GM23338 (cell line): ENCODE measurements around the gene EVC2. TPM values are rescaled to one million over a fixed set of nuclear protein-coding genes. Genes with fewer than 3 reads are reported as not detected.

Experiments
- ATAC-seq: fragments of 200-7000 bp; cut with Tn5 transposase; 3 replicates; pipeline ENCODE4 v1.9.1; 2020
- DNase-seq: peaks from one replicate; pipeline ENCODE4 v3.0.0-alpha.2; 2015; ENCODE audit warnings: low spot score
- H2AFZ ChIP-seq: fragments of 200-600 bp; sonication (generic); 2 replicates; pipeline ENCODE4 v1.8.0; 2016; ENCODE audit warnings: antibody characterized with exemption, mild to moderate bottlenecking, moderate library complexity
- H3F3A ChIP-seq: fragments of 200-600 bp; sonication (generic); replicated peaks from 2 replicates; pipeline ENCODE4 v1.8.0; 2017; ENCODE audit warnings: antibody characterized with exemption, mixed run types, low read depth
- H3K27ac ChIP-seq: fragments of 200-600 bp; sonication (generic); 2 replicates; pipeline ENCODE4 v1.6.1; 2016; ENCODE audit warnings: low read depth
- H3K27me3 ChIP-seq: fragments of 200-600 bp; sonication (generic); 2 replicates; pipeline ENCODE4 v1.8.0; 2016; ENCODE audit warnings: mild to moderate bottlenecking, mixed run types, moderate library complexity; ENCODE audit not compliant: insufficient read depth
- H3K36me3 ChIP-seq: fragments of 200-600 bp; sonication (generic); 2 replicates; pipeline ENCODE4 v1.8.0; 2016; ENCODE audit warnings: mild to moderate bottlenecking; ENCODE audit not compliant: insufficient read depth
- H3K4me1 ChIP-seq: fragments of 200-600 bp; sonication (generic); 2 replicates; pipeline ENCODE4 v1.8.0; 2016; ENCODE audit warnings: mild to moderate bottlenecking, moderate library complexity; ENCODE audit not compliant: insufficient read depth
- H3K4me2 ChIP-seq: fragments of 200-600 bp; sonication (generic); 2 replicates; pipeline ENCODE4 v1.7.1; 2017; ENCODE audit warnings: mixed run types
- H3K4me3 ChIP-seq: fragments of 200-600 bp; sonication (generic); 2 replicates; pipeline ENCODE4 v1.6.1; 2016; ENCODE audit warnings: mixed run types
- H3K79me2 ChIP-seq: fragments of 200-600 bp; sonication (generic); replicated peaks from 2 replicates; pipeline ENCODE4 v1.8.0; 2017; ENCODE audit warnings: mild to moderate bottlenecking; ENCODE audit not compliant: insufficient read depth
- H3K9me2 ChIP-seq: fragments of 200-600 bp; sonication (generic); 2 replicates; pipeline ENCODE4 v1.8.0; 2017; ENCODE audit not compliant: insufficient read depth
- H4K20me1 ChIP-seq: fragments of 200-600 bp; sonication (generic); replicated peaks from 2 replicates; pipeline ENCODE4 v1.8.0; 2017; ENCODE audit warnings: mild to moderate bottlenecking; ENCODE audit not compliant: insufficient read depth
- H3K27ac Mint-ChIP-seq: 2 replicates; pipeline ENCODE4 v1.8.0; 2020; ENCODE audit warnings: inconsistent platforms, mild to moderate bottlenecking, moderate library complexity, mixed read lengths
- H3K27me3 Mint-ChIP-seq: 3 replicates; pipeline ENCODE4 v1.8.0; 2022; ENCODE audit warnings: low read depth, mild to moderate bottlenecking, moderate library complexity, mixed read lengths, inconsistent platforms; ENCODE audit not compliant: insufficient read depth, poor library complexity
- H3K36me3 Mint-ChIP-seq: 3 replicates; pipeline ENCODE4 v1.8.0; 2021; ENCODE audit warnings: low read depth, mild to moderate bottlenecking, inconsistent platforms, moderate library complexity, mixed read lengths
- H3K4me1 Mint-ChIP-seq: 3 replicates; pipeline ENCODE4 v1.8.0; 2020; ENCODE audit warnings: mild to moderate bottlenecking, inconsistent platforms, mixed read lengths
- H3K4me3 Mint-ChIP-seq: 3 replicates; pipeline ENCODE4 v1.8.0; 2021; ENCODE audit warnings: moderate library complexity, mild to moderate bottlenecking, inconsistent platforms, mixed read lengths
- H3K9me3 Mint-ChIP-seq: 3 replicates; pipeline ENCODE4 v1.8.0; 2020; ENCODE audit warnings: moderate library complexity, mild to moderate bottlenecking, inconsistent platforms, mixed read lengths
- CREB1 ChIP-seq: fragments of 250-450 bp; sonication (Bioruptor Pico); IDR thresholded peaks from 2 replicates; pipeline ENCODE4 v1.5.0; 2020; ENCODE audit warnings: low read depth, mild to moderate bottlenecking, moderate library complexity
- EZH2 ChIP-seq: fragments of 200-600 bp; sonication (generic); IDR thresholded peaks from one replicate; pipeline ENCODE4 v1.8.0; 2017; ENCODE audit warnings: antibody characterized with exemption, mild to moderate bottlenecking, low read depth; ENCODE audit not compliant: unreplicated experiment
- JUNB ChIP-seq: IDR thresholded peaks from one replicate; pipeline ENCODE4 v1.6.1; 2016; ENCODE audit warnings: antibody characterized with exemption; ENCODE audit not compliant: unreplicated experiment
- POLR2AphosphoS5 ChIP-seq: IDR thresholded peaks from 2 replicates; pipeline ENCODE4 v1.6.1; 2016; ENCODE audit warnings: antibody characterized with exemption, low read depth
- STAT1 ChIP-seq: IDR thresholded peaks from one replicate; pipeline ENCODE4 v1.6.1; 2016; ENCODE audit warnings: antibody characterized with exemption; ENCODE audit not compliant: unreplicated experiment
- ZNF114 ChIP-seq: fragments of 250-450 bp; sonication (Bioruptor Pico); IDR thresholded peaks from 2 replicates; pipeline ENCODE4 v1.5.0; 2020; ENCODE audit warnings: mild to moderate bottlenecking, moderate library complexity
- polyA plus RNA-seq: library from polyadenylated mRNA; unstranded; fragments of >200 nt; fragmentation: Nextera tagmentation; extraction: Ambion mirVana; gene quantifications from 2 replicates; pipeline ENCODE4 v1.2.1, GENCODE V29; 2016
- total RNA-seq: library from RNA; depleted of rRNA; stranded (reverse); fragments of >200 nt; shearing (Covaris generic); gene quantifications from 2 replicates; pipeline ENCODE4 v1.2.3, GENCODE V29; 2014
- TF ChIP-seq, protein P1 (sequence below): IDR thresholded peaks from 2 replicates; pipeline ENCODE4 v1.6.1; 2016; ENCODE audit warnings: antibody characterized with exemption
- TF ChIP-seq, protein P2 (sequence below): IDR thresholded peaks from one replicate; pipeline ENCODE4 v1.6.1; 2018; ENCODE audit warnings: antibody characterized with exemption; ENCODE audit not compliant: unreplicated experiment
- TF ChIP-seq, protein P3 (sequence below), 2 experiments: fragments of 200-600 bp in 1 of 2; sonication (generic) in 1 of 2; conservative IDR thresholded peaks; 2 replicates each; pipeline versions ENCODE4 v1.5.1 to v1.6.1; 2016 to 2017; ENCODE audit warnings: antibody characterized with exemption in 2 of 2, low read depth in 2 of 2, mild to moderate bottlenecking in 2 of 2, moderate library complexity in 1 of 2
- TF ChIP-seq, protein P4 (sequence below): fragments of 250-450 bp; sonication (Bioruptor Pico); IDR thresholded peaks from 2 replicates; pipeline ENCODE4 v1.5.0; 2020; ENCODE audit warnings: mild to moderate bottlenecking, moderate library complexity

Gene EVC2
- total and polyA plus RNA-seq, 2 experiments from 2014 or later: 3.4 to 11.5 TPM

DNA sequence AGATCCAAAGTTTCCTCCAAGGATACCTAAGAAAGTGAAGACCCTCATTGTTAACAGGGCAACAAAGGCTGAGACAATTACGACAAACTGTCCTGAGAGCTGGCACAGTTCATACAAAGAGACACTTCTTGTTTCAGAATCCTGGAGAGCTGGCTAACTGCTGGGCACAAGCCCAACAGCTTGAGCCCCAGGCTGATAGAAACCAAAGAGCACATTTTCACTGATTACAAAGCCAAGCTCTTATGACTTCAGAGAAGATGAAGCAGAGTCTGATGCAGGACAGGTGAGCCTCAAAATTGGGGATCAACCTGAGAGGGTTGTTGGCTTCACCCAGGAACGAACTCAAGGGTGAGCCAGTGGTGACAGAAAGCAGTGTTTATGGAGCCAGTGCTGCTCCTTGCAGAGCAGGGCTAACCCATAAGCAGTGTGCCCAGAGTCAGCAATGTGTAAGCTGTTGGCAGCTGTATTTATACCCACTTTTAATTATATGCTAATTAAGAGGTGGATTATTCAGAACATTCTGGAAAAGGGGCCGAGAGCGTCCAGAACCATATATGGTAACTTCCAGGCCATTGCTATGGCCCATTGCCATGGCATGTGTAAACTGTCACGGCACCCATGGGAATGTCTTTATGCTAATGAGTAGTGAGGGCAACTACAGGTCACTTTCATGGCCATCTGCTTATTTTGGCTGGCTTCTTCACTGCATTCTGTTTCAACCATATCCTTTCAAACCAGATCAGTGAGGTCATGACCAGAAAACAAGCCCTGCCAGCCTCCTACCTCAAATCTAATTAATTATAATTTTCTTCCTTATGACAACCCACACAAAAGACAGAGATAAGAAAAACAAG lies 183.7 kb downstream of the EVC2 start:
- peaks cover 5% of the 10 kb centered on the region; the same call in 1 of the 3 replicates for H3K36me3 Mint-ChIP-seq

More for the DNA sequence above, 183.7 kb downstream of the EVC2 start:
- no peak overlapping the region for H2AFZ ChIP-seq
- no peaks in the 10 kb centered on the region for H3K4me1 ChIP-seq
- peak; percentile 8 for DNase-seq
- ATAC-seq: no peak
- H3K27ac ChIP-seq: no peak overlapping the region
- no peak overlapping the region for H3K4me3 ChIP-seq
- H3K36me3 ChIP-seq: no peaks in the 10 kb centered on the region
- Mint-ChIP-seq H3K27ac (no peak overlapping the region), H3K27me3 (no peaks in the 10 kb centered on the region), H3K4me1 (peaks cover 10% of the 10 kb centered on the region), H3K4me3 (no peak overlapping the region), H3K9me3 (peaks cover 15% of the 10 kb centered on the region)
- no peaks in the 10 kb centered on the region for H3K79me2 ChIP-seq
- H4K20me1 ChIP-seq: no peaks in the 10 kb centered on the region
- H3K27me3 ChIP-seq: no peaks in the 10 kb centered on the region
- H3K4me2 ChIP-seq: no peak overlapping the region
- TF ChIP-seq JUNB (no peak), POLR2AphosphoS5 (no peak), EZH2 (no peak), STAT1 (no peak), ZNF114 (CRISPR knock-in tag) (no peak), CREB1 (CRISPR knock-in tag) (no peak)
- TF ChIP-seq, protein P1, sequence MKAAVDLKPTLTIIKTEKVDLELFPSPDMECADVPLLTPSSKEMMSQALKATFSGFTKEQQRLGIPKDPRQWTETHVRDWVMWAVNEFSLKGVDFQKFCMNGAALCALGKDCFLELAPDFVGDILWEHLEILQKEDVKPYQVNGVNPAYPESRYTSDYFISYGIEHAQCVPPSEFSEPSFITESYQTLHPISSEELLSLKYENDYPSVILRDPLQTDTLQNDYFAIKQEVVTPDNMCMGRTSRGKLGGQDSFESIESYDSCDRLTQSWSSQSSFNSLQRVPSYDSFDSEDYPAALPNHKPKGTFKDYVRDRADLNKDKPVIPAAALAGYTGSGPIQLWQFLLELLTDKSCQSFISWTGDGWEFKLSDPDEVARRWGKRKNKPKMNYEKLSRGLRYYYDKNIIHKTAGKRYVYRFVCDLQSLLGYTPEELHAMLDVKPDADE: no peak
- TF ChIP-seq, protein P2, sequence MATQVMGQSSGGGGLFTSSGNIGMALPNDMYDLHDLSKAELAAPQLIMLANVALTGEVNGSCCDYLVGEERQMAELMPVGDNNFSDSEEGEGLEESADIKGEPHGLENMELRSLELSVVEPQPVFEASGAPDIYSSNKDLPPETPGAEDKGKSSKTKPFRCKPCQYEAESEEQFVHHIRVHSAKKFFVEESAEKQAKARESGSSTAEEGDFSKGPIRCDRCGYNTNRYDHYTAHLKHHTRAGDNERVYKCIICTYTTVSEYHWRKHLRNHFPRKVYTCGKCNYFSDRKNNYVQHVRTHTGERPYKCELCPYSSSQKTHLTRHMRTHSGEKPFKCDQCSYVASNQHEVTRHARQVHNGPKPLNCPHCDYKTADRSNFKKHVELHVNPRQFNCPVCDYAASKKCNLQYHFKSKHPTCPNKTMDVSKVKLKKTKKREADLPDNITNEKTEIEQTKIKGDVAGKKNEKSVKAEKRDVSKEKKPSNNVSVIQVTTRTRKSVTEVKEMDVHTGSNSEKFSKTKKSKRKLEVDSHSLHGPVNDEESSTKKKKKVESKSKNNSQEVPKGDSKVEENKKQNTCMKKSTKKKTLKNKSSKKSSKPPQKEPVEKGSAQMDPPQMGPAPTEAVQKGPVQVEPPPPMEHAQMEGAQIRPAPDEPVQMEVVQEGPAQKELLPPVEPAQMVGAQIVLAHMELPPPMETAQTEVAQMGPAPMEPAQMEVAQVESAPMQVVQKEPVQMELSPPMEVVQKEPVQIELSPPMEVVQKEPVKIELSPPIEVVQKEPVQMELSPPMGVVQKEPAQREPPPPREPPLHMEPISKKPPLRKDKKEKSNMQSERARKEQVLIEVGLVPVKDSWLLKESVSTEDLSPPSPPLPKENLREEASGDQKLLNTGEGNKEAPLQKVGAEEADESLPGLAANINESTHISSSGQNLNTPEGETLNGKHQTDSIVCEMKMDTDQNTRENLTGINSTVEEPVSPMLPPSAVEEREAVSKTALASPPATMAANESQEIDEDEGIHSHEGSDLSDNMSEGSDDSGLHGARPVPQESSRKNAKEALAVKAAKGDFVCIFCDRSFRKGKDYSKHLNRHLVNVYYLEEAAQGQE: no peak
- TF ChIP-seq, protein P3, sequence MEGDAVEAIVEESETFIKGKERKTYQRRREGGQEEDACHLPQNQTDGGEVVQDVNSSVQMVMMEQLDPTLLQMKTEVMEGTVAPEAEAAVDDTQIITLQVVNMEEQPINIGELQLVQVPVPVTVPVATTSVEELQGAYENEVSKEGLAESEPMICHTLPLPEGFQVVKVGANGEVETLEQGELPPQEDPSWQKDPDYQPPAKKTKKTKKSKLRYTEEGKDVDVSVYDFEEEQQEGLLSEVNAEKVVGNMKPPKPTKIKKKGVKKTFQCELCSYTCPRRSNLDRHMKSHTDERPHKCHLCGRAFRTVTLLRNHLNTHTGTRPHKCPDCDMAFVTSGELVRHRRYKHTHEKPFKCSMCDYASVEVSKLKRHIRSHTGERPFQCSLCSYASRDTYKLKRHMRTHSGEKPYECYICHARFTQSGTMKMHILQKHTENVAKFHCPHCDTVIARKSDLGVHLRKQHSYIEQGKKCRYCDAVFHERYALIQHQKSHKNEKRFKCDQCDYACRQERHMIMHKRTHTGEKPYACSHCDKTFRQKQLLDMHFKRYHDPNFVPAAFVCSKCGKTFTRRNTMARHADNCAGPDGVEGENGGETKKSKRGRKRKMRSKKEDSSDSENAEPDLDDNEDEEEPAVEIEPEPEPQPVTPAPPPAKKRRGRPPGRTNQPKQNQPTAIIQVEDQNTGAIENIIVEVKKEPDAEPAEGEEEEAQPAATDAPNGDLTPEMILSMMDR (conservative IDR thresholded peaks at IDR 0.05; ENCODE audit: low read depth in 2 of 2): no peak
- TF ChIP-seq, protein P4, sequence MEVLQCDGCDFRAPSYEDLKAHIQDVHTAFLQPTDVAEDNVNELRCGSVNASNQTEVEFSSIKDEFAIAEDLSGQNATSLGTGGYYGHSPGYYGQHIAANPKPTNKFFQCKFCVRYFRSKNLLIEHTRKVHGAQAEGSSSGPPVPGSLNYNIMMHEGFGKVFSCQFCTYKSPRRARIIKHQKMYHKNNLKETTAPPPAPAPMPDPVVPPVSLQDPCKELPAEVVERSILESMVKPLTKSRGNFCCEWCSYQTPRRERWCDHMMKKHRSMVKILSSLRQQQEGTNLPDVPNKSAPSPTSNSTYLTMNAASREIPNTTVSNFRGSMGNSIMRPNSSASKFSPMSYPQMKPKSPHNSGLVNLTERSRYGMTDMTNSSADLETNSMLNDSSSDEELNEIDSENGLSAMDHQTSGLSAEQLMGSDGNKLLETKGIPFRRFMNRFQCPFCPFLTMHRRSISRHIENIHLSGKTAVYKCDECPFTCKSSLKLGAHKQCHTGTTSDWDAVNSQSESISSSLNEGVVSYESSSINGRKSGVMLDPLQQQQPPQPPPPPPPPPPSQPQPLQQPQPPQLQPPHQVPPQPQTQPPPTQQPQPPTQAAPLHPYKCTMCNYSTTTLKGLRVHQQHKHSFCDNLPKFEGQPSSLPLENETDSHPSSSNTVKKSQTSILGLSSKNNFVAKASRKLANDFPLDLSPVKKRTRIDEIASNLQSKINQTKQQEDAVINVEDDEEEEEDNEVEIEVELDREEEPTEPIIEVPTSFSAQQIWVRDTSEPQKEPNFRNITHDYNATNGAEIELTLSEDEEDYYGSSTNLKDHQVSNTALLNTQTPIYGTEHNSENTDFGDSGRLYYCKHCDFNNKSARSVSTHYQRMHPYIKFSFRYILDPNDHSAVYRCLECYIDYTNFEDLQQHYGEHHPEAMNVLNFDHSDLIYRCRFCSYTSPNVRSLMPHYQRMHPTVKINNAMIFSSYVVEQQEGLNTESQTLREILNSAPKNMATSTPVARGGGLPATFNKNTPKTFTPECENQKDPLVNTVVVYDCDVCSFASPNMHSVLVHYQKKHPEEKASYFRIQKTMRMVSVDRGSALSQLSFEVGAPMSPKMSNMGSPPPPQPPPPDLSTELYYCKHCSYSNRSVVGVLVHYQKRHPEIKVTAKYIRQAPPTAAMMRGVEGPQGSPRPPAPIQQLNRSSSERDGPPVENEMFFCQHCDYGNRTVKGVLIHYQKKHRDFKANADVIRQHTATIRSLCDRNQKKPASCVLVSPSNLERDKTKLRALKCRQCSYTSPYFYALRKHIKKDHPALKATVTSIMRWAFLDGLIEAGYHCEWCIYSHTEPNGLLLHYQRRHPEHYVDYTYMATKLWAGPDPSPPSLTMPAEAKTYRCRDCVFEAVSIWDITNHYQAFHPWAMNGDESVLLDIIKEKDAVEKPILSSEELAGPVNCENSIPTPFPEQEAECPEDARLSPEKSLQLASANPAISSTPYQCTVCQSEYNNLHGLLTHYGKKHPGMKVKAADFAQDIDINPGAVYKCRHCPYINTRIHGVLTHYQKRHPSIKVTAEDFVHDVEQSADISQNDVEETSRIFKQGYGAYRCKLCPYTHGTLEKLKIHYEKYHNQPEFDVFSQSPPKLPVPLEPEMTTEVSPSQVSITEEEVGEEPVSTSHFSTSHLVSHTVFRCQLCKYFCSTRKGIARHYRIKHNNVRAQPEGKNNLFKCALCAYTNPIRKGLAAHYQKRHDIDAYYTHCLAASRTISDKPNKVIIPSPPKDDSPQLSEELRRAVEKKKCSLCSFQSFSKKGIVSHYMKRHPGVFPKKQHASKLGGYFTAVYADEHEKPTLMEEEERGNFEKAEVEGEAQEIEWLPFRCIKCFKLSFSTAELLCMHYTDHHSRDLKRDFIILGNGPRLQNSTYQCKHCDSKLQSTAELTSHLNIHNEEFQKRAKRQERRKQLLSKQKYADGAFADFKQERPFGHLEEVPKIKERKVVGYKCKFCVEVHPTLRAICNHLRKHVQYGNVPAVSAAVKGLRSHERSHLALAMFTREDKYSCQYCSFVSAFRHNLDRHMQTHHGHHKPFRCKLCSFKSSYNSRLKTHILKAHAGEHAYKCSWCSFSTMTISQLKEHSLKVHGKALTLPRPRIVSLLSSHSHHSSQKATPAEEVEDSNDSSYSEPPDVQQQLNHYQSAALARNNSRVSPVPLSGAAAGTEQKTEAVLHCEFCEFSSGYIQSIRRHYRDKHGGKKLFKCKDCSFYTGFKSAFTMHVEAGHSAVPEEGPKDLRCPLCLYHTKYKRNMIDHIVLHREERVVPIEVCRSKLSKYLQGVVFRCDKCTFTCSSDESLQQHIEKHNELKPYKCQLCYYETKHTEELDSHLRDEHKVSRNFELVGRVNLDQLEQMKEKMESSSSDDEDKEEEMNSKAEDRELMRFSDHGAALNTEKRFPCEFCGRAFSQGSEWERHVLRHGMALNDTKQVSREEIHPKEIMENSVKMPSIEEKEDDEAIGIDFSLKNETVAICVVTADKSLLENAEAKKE: no peak
- no peaks in the 10 kb centered on the region for H3K9me2 ChIP-seq
- H3F3A ChIP-seq: no peaks in the 10 kb centered on the region
